Fibroblast of lung (primary cell): ENCODE measurements around the gene COL26A1.

Source experiments
- CTCF ChIP-seq, 2 donors: IDR thresholded peaks in 1 of 2; conservative IDR thresholded peaks in 1 of 2; 1 replicate in 1 of 2; 2 replicates in 1 of 2; pipeline ENCODE4 v1.5.1; 2011 to 2012; ENCODE audit warnings: low read length in 2 of 2, control low read depth in 1 of 2, inconsistent platforms in 1 of 2, low read depth in 1 of 2, mild to moderate bottlenecking in 1 of 2
- EZH2 ChIP-seq: IDR thresholded peaks from 2 replicates; pipeline ENCODE4 v1.5.1; 2012; ENCODE audit warnings: low read length, control low read depth, mild to moderate bottlenecking; ENCODE audit errors: missing control alignments

- no peak for TF ChIP-seq CTCF (conservative IDR thresholded peaks at IDR 0.05 in 1 of 2, IDR thresholded peaks at IDR 0.05 in 1 of 2; ENCODE audit: low read depth in 1 of 2, low read length in 2 of 2)
- TF ChIP-seq EZH2 = no peak
Measured at GRCh38 chr7:101545441-101546190, 182.9 kb downstream of the COL26A1 start.
